HepG2 (cell line): Measurements from ENCODE around the gene RNF5. TPM values are rescaled to one million over a fixed set of nuclear protein-coding genes. Genes with fewer than 3 reads are reported as not detected.

Experiments
- ATAC-seq: fragments of 200-7000 bp; cut with Tn5 transposase; 3 replicates; pipeline ENCODE4 v1.9.1; 2020; ENCODE audit warnings: mild to moderate bottlenecking, moderate library complexity
- BruUV-seq: library from RNA; stranded (reverse); fragments of 400-500 nt; replicated peaks from 2 replicates; lab custom pipeline; 2021; lab: Mats Ljungman, UMichigan
- CTCF ChIA-PET: fragments of 300-600 bp; formaldehyde crosslinking; extraction: SDS; loops from one replicate; lab custom pipeline; 2021; ENCODE audit warnings: low total read pairs, inconsistent platforms, low intra/inter-chr PET ratio; lab: Yijun Ruan, JAX
- POLR2A ChIA-PET: fragments of 350-600 bp; sonication (Branson Sonifier 250); formaldehyde crosslinking; loops from one replicate; lab custom pipeline; 2020; ENCODE audit warnings: antibody characterized with exemption, inconsistent platforms; lab: Yijun Ruan, JAX
- DNase-seq: peaks from one replicate; pipeline ENCODE4 v3.0.0-alpha.2; 2015; ENCODE audit warnings: low spot score
- FAIRE-seq: peaks from 3 replicates; lab custom pipeline; 2011; peaks lifted over from hg19 to GRCh38; lab: Jason Lieb, UNC
- H2AFZ ChIP-seq: one replicate; pipeline ENCODE4 v1.6.1; 2011; ENCODE audit warnings: low read length, inconsistent platforms
- H3K27ac ChIP-seq: fragments of 300-600 bp; 3 replicates; pipeline ENCODE4 v1.8.0; 2011; ENCODE audit warnings: mixed run types, mild to moderate bottlenecking, mixed read lengths, low read length, inconsistent platforms; ENCODE audit not compliant: insufficient read depth; ENCODE audit errors: extremely low read length
- H3K27me3 ChIP-seq, 2 experiments: fragments of 200-600 bp in 1 of 2; 2 replicates in 1 of 2; 3 replicates in 1 of 2; pipeline versions ENCODE4 v1.6.0 to v1.8.0; 2011; ENCODE audit warnings: low read length in 2 of 2, mild to moderate bottlenecking in 2 of 2, moderate library complexity in 2 of 2, inconsistent platforms in 1 of 2; ENCODE audit not compliant: insufficient read depth in 2 of 2, control insufficient read depth in 1 of 2
- H3K36me3 ChIP-seq, 2 experiments: fragments of 200-600 bp in 1 of 2; replicated peaks in 1 of 2; 2 replicates in 1 of 2; 3 replicates in 1 of 2; pipeline versions ENCODE4 v1.5.1 to v1.8.0; 2011; ENCODE audit warnings: low read length in 2 of 2, inconsistent platforms in 1 of 2; ENCODE audit not compliant: insufficient read depth in 2 of 2, control insufficient read depth in 1 of 2
- H3K4me1 ChIP-seq: 2 replicates; pipeline ENCODE4 v1.5.1; 2012; ENCODE audit warnings: low read length, inconsistent platforms; ENCODE audit not compliant: insufficient read depth
- H3K4me2 ChIP-seq: 2 replicates; pipeline ENCODE4 v1.6.0; 2011; ENCODE audit warnings: low read depth, low read length, inconsistent platforms
- H3K4me3 ChIP-seq, 3 experiments: fragments of 200-600 bp in 1 of 3; sonication (generic), shearing (Covaris generic) in 1 of 3; replicated peaks in 1 of 3; 2 replicates each; pipeline ENCODE4 v1.5.1; 2011 to 2016; ENCODE audit warnings: low read length in 3 of 3, inconsistent platforms in 2 of 3, low read depth in 2 of 3, mild to moderate bottlenecking in 2 of 3, control low read depth in 1 of 3, mixed read lengths in 1 of 3; ENCODE audit not compliant: insufficient read depth in 1 of 3
- H3K79me2 ChIP-seq: one replicate; pipeline ENCODE4 v1.6.1; 2011; ENCODE audit warnings: low read length, inconsistent platforms; ENCODE audit not compliant: insufficient read depth
- H3K9ac ChIP-seq: 2 replicates; pipeline ENCODE4 v1.6.0; 2011; ENCODE audit warnings: mild to moderate bottlenecking, low read depth, low read length, inconsistent platforms; ENCODE audit not compliant: insufficient read depth
- H3K9me3 ChIP-seq: 2 replicates; pipeline ENCODE4 v1.5.1; 2012; ENCODE audit warnings: mild to moderate bottlenecking, low read length
- H4K20me1 ChIP-seq: 2 replicates; pipeline ENCODE4 v1.6.0; 2011; ENCODE audit warnings: inconsistent platforms, mild to moderate bottlenecking, low read length, moderate library complexity; ENCODE audit not compliant: insufficient read depth
- BRCA1 ChIP-seq: sonication (generic); formaldehyde crosslinking; IDR thresholded peaks from 2 replicates; pipeline ENCODE4 v1.4.0; 2020; ENCODE audit warnings: missing genetic modification reagents
- CHD2 ChIP-seq: IDR thresholded peaks from 2 replicates; pipeline ENCODE4 v1.6.1; 2011; ENCODE audit warnings: low read depth, low read length, improper control_type of control experiment
- EZH2 ChIP-seq: conservative IDR thresholded peaks from 2 replicates; pipeline ENCODE4 v1.6.1; 2012; ENCODE audit warnings: mild to moderate bottlenecking, low read depth, low read length, moderate library complexity
- FOSL2 ChIP-seq: sonication (generic); formaldehyde crosslinking; IDR thresholded peaks from 2 replicates; pipeline ENCODE4 v1.4.0; 2020; ENCODE audit warnings: missing genetic modification reagents
- GABPB1 ChIP-seq: IDR thresholded peaks from 2 replicates; pipeline ENCODE4 v1.6.1; 2016; ENCODE audit warnings: mild to moderate bottlenecking, missing genetic modification reagents, moderate library complexity, missing compliant biosample characterization
- IRF2 ChIP-seq: IDR thresholded peaks from 2 replicates; pipeline ENCODE4 v1.6.1; 2018; ENCODE audit warnings: missing genetic modification reagents, missing compliant biosample characterization
- KLF11 ChIP-seq: IDR thresholded peaks from 2 replicates; pipeline ENCODE4 v1.6.1; 2016; ENCODE audit warnings: missing compliant biosample characterization
- MAZ ChIP-seq, 2 experiments: sonication (generic) in 1 of 2; formaldehyde crosslinking in 1 of 2; IDR thresholded peaks; 2 replicates each; pipeline versions ENCODE4 v1.5.0 to v1.6.1; 2012 to 2020; ENCODE audit warnings: low read depth in 2 of 2, mild to moderate bottlenecking in 2 of 2, borderline replicate concordance in 1 of 2, improper control_type of control experiment in 1 of 2, low read length in 1 of 2, missing genetic modification reagents in 1 of 2, moderate library complexity in 1 of 2
- MZF1 ChIP-seq: sonication (generic); formaldehyde crosslinking; IDR thresholded peaks from 2 replicates; pipeline ENCODE4 v1.8.1; 2023; ENCODE audit warnings: mild to moderate bottlenecking, missing genetic modification reagents, borderline replicate concordance
- NAIF1 ChIP-seq: sonication (generic); formaldehyde crosslinking; IDR thresholded peaks from 2 replicates; pipeline ENCODE4 v1.5.0; 2020; ENCODE audit warnings: mild to moderate bottlenecking, missing genetic modification reagents, borderline replicate concordance
- RARA ChIP-seq: IDR thresholded peaks from 2 replicates; pipeline ENCODE4 v1.6.1; 2016; ENCODE audit warnings: missing genetic modification reagents, missing compliant biosample characterization
- SIX1 ChIP-seq: sonication (generic); formaldehyde crosslinking; IDR thresholded peaks from 2 replicates; pipeline ENCODE4 v1.4.0; 2020; ENCODE audit warnings: missing genetic modification reagents, borderline replicate concordance
- ZNF33A ChIP-seq: sonication (generic); formaldehyde crosslinking; IDR thresholded peaks from 2 replicates; pipeline ENCODE4 v1.5.1; 2020; ENCODE audit warnings: missing genetic modification reagents, mild to moderate bottlenecking, moderate library complexity, borderline replicate concordance
- ZNF629 ChIP-seq: sonication (generic); formaldehyde crosslinking; conservative IDR thresholded peaks from 2 replicates; pipeline ENCODE4 v1.5.0; 2020; ENCODE audit warnings: missing genetic modification reagents
- WGBS: methylation state at CpG from one replicate; pipeline ENCODE4 v1.1.6; 2017; ENCODE audit warnings: low lambda C conversion rate; 5-methylcytosine and 5-hydroxymethylcytosine counted together
- in situ Hi-C: cut with HindIII; loops from 2 replicates; pipeline ENCODE4 v1.10.0; 2017; ENCODE audit warnings: low pct_unique_long_range_greater_than_20kb; ENCODE audit not compliant: extremely low pct_ligation_motif_present
- intact Hi-C: fragments of 100-400 bp; cut with micrococcal nuclease; formaldehyde crosslinking; loops from one replicate; pipeline ENCODE4 v1.10.0; 2022; ENCODE audit not compliant: unreplicated experiment
- polyA plus RNA-seq, 8 experiments: library from polyadenylated mRNA; depleted of rRNA in 3 of 8; stranded (reverse) in 7 of 8; unstranded in 1 of 8; fragments of >200 nt; fragmentation: Illumina TruSeq in 4 of 8; extraction: Trizol in 4 of 8; gene quantifications; 2 replicates each; pipeline versions ENCODE4 v1.2.1 to v1.2.3, GENCODE V29; 2011 to 2016; ENCODE audit warnings: low read depth in 4 of 8, missing spikeins in 1 of 8, mixed read lengths in 1 of 8; ENCODE audit not compliant: insufficient read depth in 1 of 8
- total RNA-seq, 5 experiments: library from RNA; depleted of rRNA; stranded (reverse); fragments of >200 nt; fragmentation: Illumina TruSeq; extraction: Trizol; gene quantifications; 2 replicates each; pipeline ENCODE4 v1.2.3, GENCODE V29; 2016; ENCODE audit warnings: low read depth in 1 of 5
- TF ChIP-seq, protein P1 (sequence below): sonication (generic); formaldehyde crosslinking; IDR thresholded peaks from 2 replicates; pipeline ENCODE4 v1.5.0; 2020; ENCODE audit warnings: mild to moderate bottlenecking, missing genetic modification reagents, moderate library complexity

Gene RNF5
- total and polyA plus RNA-seq, 2 of the 13 experiments (the other 11 are each of a cell fraction or from before 2014, with no cell fraction given): 98.0 to 131 TPM

GRCh38 chr6:32149092-32149755 is 29.0 kb upstream of the RNF5 start (continued):
- TF ChIP-seq, protein P1, sequence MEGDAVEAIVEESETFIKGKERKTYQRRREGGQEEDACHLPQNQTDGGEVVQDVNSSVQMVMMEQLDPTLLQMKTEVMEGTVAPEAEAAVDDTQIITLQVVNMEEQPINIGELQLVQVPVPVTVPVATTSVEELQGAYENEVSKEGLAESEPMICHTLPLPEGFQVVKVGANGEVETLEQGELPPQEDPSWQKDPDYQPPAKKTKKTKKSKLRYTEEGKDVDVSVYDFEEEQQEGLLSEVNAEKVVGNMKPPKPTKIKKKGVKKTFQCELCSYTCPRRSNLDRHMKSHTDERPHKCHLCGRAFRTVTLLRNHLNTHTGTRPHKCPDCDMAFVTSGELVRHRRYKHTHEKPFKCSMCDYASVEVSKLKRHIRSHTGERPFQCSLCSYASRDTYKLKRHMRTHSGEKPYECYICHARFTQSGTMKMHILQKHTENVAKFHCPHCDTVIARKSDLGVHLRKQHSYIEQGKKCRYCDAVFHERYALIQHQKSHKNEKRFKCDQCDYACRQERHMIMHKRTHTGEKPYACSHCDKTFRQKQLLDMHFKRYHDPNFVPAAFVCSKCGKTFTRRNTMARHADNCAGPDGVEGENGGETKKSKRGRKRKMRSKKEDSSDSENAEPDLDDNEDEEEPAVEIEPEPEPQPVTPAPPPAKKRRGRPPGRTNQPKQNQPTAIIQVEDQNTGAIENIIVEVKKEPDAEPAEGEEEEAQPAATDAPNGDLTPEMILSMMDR (CRISPR knock-in tag): no peak
- TF ChIP-seq SIX1 (CRISPR knock-in tag) (no peak), FOSL2 (CRISPR knock-in tag) (no peak)

- in situ Hi-C loops: loop anchor here (5.0 kb wide), 1 partner anchor 33 kb away; no protein-coding TSS in a partner anchor
- ATAC-seq (no peak), FAIRE-seq (no peak), DNase-seq (no peak)
- ChIA-PET CTCF (no interaction called here), POLR2A (no interaction called here)
- Histone ChIP-seq H4K20me1 (no peaks in the 10 kb centered on the region), H3K4me3 (no peak overlapping the region), H3K4me1 (peaks cover 26% of the 10 kb centered on the region), H3K36me3 (no peaks in the 10 kb centered on the region), H2AFZ (no peak overlapping the region), H3K9me3 (no peaks in the 10 kb centered on the region), H3K27ac (no peak overlapping the region), H3K4me2 (no peak overlapping the region), H3K9ac (no peak overlapping the region), H3K27me3 (peaks cover 0 to 5% of the 10 kb centered on the region in 2 experiments; a peak in 2 of 5 replicates), H3K79me2 (peaks cover 10% of the 10 kb centered on the region)
- 87% methylated on average over 55 of the region's 55 CpGs for WGBS
- intact Hi-C loops: no loop called here
- BruUV-seq: no TSS peak
- TF ChIP-seq EZH2 (no peak), MZF1 (no peak), BRCA1 (no peak), MAZ (IDR thresholded peaks at IDR 0.05; ENCODE audit: borderline replicate concordance, low read depth, low read length) (no peak), MAZ (CRISPR knock-in tag; IDR thresholded peaks at IDR 0.05; ENCODE audit: low read depth) (no peak), NAIF1 (CRISPR knock-in tag) (no peak), IRF2 (CRISPR knock-in tag) (no peak), RARA (CRISPR knock-in tag) (no peak), CHD2 (no peak), KLF11 (CRISPR knock-in tag) (no peak), ZNF33A (CRISPR knock-in tag) (no peak), ZNF629 (CRISPR knock-in tag) (no peak), GABPB1 (no peak)
Observed at GRCh38 chr6:32149932-32150870, 28.0 kb upstream of the RNF5 start.
